Measurements from ENCODE around the gene PHKA1.

DNA sequence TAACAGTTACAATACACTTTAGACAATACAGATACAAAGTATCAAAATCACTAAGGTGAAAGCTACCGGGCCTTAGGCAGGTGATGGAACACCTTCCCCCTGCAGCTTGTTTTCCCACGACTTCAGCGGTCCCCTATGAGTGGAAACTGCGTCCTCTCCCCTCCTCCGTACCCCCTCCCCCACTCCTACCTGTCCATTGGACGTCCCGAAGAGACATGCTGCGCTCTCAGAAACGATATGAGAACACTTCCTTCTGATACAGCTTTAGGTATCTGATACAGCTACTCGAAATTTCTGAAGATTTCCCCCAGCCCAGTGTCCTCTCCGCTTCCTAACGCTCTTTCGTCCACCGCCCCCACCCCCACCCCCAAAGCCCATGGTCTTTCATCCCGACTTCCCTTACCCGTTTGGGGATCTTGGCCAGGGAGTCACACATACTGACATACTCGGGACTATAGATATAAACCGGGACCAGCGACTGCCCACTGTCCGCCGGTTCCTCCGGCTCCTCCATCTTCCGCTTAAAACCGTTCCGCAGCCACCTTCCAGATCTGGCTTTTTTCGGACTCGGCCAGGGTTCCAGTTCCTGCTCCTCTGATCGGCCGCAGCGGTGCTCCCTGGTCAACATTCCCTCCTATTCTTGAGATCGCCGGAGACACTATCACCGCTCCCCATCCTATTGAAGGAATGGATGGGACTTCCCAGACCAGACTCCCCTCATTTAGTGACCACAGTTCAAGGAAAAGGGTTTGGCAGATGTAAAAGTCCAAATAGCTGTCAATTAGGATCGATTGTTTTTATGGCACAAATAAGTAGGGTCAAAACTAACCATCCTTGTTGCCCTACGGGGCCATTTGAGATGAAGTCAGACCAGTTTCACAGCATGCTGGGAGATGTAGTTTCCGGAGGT, 141.6 kb downstream of the PHKA1 start, which contains the start of gene HDAC8:
- peak; percentile 5 to 44 for TF ChIP-seq HNF4A (conservative IDR thresholded peaks at IDR 0.05)
- TF ChIP-seq, protein P1, sequence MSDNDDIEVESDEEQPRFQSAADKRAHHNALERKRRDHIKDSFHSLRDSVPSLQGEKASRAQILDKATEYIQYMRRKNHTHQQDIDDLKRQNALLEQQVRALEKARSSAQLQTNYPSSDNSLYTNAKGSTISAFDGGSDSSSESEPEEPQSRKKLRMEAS (IDR thresholded peaks at IDR 0.05) = no peak
- TF ChIP-seq, protein P2, sequence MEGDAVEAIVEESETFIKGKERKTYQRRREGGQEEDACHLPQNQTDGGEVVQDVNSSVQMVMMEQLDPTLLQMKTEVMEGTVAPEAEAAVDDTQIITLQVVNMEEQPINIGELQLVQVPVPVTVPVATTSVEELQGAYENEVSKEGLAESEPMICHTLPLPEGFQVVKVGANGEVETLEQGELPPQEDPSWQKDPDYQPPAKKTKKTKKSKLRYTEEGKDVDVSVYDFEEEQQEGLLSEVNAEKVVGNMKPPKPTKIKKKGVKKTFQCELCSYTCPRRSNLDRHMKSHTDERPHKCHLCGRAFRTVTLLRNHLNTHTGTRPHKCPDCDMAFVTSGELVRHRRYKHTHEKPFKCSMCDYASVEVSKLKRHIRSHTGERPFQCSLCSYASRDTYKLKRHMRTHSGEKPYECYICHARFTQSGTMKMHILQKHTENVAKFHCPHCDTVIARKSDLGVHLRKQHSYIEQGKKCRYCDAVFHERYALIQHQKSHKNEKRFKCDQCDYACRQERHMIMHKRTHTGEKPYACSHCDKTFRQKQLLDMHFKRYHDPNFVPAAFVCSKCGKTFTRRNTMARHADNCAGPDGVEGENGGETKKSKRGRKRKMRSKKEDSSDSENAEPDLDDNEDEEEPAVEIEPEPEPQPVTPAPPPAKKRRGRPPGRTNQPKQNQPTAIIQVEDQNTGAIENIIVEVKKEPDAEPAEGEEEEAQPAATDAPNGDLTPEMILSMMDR (IDR thresholded peaks at IDR 0.05; ENCODE audit: low read depth, low read length, missing input control) = no peak
- peak; percentile 11 for TF ChIP-seq SP1 (IDR thresholded peaks at IDR 0.05)
- no peak for TF ChIP-seq TAF1 (conservative IDR thresholded peaks at IDR 0.05)
- TF ChIP-seq, protein P3, sequence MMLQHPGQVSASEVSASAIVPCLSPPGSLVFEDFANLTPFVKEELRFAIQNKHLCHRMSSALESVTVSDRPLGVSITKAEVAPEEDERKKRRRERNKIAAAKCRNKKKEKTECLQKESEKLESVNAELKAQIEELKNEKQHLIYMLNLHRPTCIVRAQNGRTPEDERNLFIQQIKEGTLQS (IDR thresholded peaks at IDR 0.05) = no peak
- TF ChIP-seq EGR1 (IDR thresholded peaks at IDR 0.05; ENCODE audit: low read depth in 2 of 2) = no peak
- TF ChIP-seq HNF4G (IDR thresholded peaks at IDR 0.05) = no peak
- peak; percentile 53 for TF ChIP-seq YY1 (IDR thresholded peaks at IDR 0.05)
- peak in 1 of 2 donors; percentile 7 for TF ChIP-seq RAD21 (IDR thresholded peaks at IDR 0.05)
- TF ChIP-seq, protein P4, sequence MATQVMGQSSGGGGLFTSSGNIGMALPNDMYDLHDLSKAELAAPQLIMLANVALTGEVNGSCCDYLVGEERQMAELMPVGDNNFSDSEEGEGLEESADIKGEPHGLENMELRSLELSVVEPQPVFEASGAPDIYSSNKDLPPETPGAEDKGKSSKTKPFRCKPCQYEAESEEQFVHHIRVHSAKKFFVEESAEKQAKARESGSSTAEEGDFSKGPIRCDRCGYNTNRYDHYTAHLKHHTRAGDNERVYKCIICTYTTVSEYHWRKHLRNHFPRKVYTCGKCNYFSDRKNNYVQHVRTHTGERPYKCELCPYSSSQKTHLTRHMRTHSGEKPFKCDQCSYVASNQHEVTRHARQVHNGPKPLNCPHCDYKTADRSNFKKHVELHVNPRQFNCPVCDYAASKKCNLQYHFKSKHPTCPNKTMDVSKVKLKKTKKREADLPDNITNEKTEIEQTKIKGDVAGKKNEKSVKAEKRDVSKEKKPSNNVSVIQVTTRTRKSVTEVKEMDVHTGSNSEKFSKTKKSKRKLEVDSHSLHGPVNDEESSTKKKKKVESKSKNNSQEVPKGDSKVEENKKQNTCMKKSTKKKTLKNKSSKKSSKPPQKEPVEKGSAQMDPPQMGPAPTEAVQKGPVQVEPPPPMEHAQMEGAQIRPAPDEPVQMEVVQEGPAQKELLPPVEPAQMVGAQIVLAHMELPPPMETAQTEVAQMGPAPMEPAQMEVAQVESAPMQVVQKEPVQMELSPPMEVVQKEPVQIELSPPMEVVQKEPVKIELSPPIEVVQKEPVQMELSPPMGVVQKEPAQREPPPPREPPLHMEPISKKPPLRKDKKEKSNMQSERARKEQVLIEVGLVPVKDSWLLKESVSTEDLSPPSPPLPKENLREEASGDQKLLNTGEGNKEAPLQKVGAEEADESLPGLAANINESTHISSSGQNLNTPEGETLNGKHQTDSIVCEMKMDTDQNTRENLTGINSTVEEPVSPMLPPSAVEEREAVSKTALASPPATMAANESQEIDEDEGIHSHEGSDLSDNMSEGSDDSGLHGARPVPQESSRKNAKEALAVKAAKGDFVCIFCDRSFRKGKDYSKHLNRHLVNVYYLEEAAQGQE (IDR thresholded peaks at IDR 0.05) = no peak

Data from liver (tissue), 3 donors.